PFSK-1 (cell line): ENCODE measurements around the gene HDAC4.

Source experiments
- FOXP2 ChIP-seq: optimal IDR thresholded peaks from 2 replicates; pipeline ENCODE3; 2011; ENCODE audit warnings: borderline replicate concordance, control low read depth, inconsistent platforms; ENCODE audit not compliant: insufficient read depth; ENCODE audit errors: extremely low read length, extremely low read depth
- POLR2AphosphoS5 ChIP-seq: IDR thresholded peaks from 2 replicates; pipeline ENCODE4 v1.6.1; 2012; ENCODE audit warnings: low read depth, mild to moderate bottlenecking, control low read depth, low read length, moderate library complexity
- REST ChIP-seq, 2 experiments: IDR thresholded peaks; 2 replicates each; pipeline versions ENCODE4 v1.6.1 to v1.8.0; 2011 to 2012; ENCODE audit warnings: low read depth in 2 of 2, low read length in 2 of 2, control low read depth in 1 of 2, inconsistent platforms in 1 of 2, mild to moderate bottlenecking in 1 of 2, moderate library complexity in 1 of 2; ENCODE audit not compliant: insufficient read depth in 1 of 2
- TAF1 ChIP-seq: IDR thresholded peaks from 2 replicates; pipeline ENCODE4 v1.6.1; 2012; ENCODE audit warnings: low read length, control low read depth, borderline replicate concordance; ENCODE audit not compliant: insufficient read depth

GRCh38 chr2:239106966-239107365 is 293.9 kb downstream of the HDAC4 start:
- no peak for TF ChIP-seq POLR2AphosphoS5
- no peak for TF ChIP-seq REST (IDR thresholded peaks at IDR 0.05; ENCODE audit: insufficient read depth in 1 of 2, low read depth in 2 of 2, low read length in 2 of 2)
- no peak for TF ChIP-seq FOXP2
- TF ChIP-seq TAF1, result no peak
